K562 (cell line): ENCODE data around the gene RACGAP1. TPM values are rescaled to one million over a fixed set of nuclear protein-coding genes. Genes with fewer than 3 reads are reported as not detected.
A peak's percentile ranks its signal among the peaks of the same experiment; 100 is the strongest.

Experiments
- BACH1 ChIP-seq: fragments of 200-800 bp; sonication (Bioruptor generic); IDR thresholded peaks from 2 replicates; pipeline ENCODE4 v1.6.1; 2016; ENCODE audit warnings: missing genetic modification characterization, missing compliant biosample characterization
- CC2D1A ChIP-seq: fragments of 450-650 bp; IDR thresholded peaks from 2 replicates; pipeline ENCODE4 v1.6.1; 2017; ENCODE audit warnings: mild to moderate bottlenecking
- EP300 ChIP-seq: IDR thresholded peaks from 2 replicates; pipeline ENCODE4 v1.6.1; 2012; ENCODE audit warnings: low read length, improper control_type of control experiment
- FOXK2 ChIP-seq, 2 experiments: fragments of 450-650 bp; IDR thresholded peaks in 1 of 2; conservative IDR thresholded peaks in 1 of 2; 2 replicates each; pipeline ENCODE4 v1.6.1; 2016; ENCODE audit warnings: low read depth in 2 of 2, mild to moderate bottlenecking in 1 of 2
- HES1 ChIP-seq: fragments of 450-650 bp; IDR thresholded peaks from 2 replicates; pipeline ENCODE4 v1.6.1; 2016; ENCODE audit warnings: low read depth, mild to moderate bottlenecking, moderate library complexity
- HLTF ChIP-seq: fragments of 450-650 bp; IDR thresholded peaks from 2 replicates; pipeline ENCODE4 v1.6.1; 2016
- NONO ChIP-seq, 2 experiments: fragments of 200-400 bp in 1 of 2; fragments of 450-650 bp in 1 of 2; formaldehyde crosslinking in 1 of 2; IDR thresholded peaks; 2 replicates each; pipeline ENCODE4 v1.6.1; 2017; ENCODE audit warnings: low read depth in 2 of 2, mild to moderate bottlenecking in 2 of 2, moderate library complexity in 2 of 2, low read length in 1 of 2
- NR2F6 ChIP-seq: fragments of 450-650 bp; formaldehyde crosslinking; IDR thresholded peaks from 2 replicates; pipeline ENCODE4 v1.4.0; 2020; ENCODE audit warnings: mild to moderate bottlenecking
- POLR2AphosphoS5 ChIP-seq: IDR thresholded peaks from 2 replicates; pipeline ENCODE4 v1.6.1; 2011; ENCODE audit warnings: mild to moderate bottlenecking, low read depth, low read length, moderate library complexity; ENCODE audit not compliant: control insufficient read depth, insufficient read depth
- PRDM10 ChIP-seq: fragments of 450-650 bp; IDR thresholded peaks from 2 replicates; pipeline ENCODE4 v1.6.1; 2018; ENCODE audit not compliant: partially characterized antibody
- RAD21 ChIP-seq, 2 experiments: fragments of 250-450 bp in 1 of 2; fragments of 450-650 bp in 1 of 2; sonication (Bioruptor Pico) in 1 of 2; formaldehyde crosslinking in 1 of 2; IDR thresholded peaks in 1 of 2; conservative IDR thresholded peaks in 1 of 2; 2 replicates each; pipeline versions ENCODE4 v1.4.0 to v1.8.0; 2020 to 2022; ENCODE audit warnings: mild to moderate bottlenecking in 2 of 2, moderate library complexity in 1 of 2
- RCOR1 ChIP-seq, 2 experiments: IDR thresholded peaks; 2 replicates each; pipeline ENCODE4 v1.6.1; 2012; ENCODE audit warnings: low read depth in 2 of 2, low read length in 2 of 2, borderline replicate concordance in 1 of 2, improper control_type of control experiment in 1 of 2
- SMARCE1 ChIP-seq: fragments of 450-650 bp; IDR thresholded peaks from 2 replicates; pipeline ENCODE4 v1.7.1; 2016; ENCODE audit warnings: mild to moderate bottlenecking
- SREBF1 ChIP-seq: fragments of 150-350 bp; IDR thresholded peaks from 2 replicates; pipeline ENCODE4 v1.6.1; 2014; ENCODE audit warnings: antibody characterized with exemption, low read depth, low read length, borderline replicate concordance
- STAT5A ChIP-seq: IDR thresholded peaks from 2 replicates; pipeline ENCODE4 v1.6.1; 2012; ENCODE audit warnings: low read length, inconsistent platforms, borderline replicate concordance
- TRIM24 ChIP-seq, 2 experiments: fragments of 450-650 bp; IDR thresholded peaks; 2 replicates each; pipeline ENCODE4 v1.6.1; 2016
- ZFP1 ChIP-seq: fragments of 450-650 bp; formaldehyde crosslinking; IDR thresholded peaks from 2 replicates; pipeline ENCODE4 v1.4.0; 2020; ENCODE audit warnings: mild to moderate bottlenecking, mixed read lengths
- ZKSCAN1 ChIP-seq: fragments of 150-350 bp; IDR thresholded peaks from 2 replicates; pipeline ENCODE4 v1.6.1; 2016; ENCODE audit warnings: low read depth, low read length
- ZNF274 ChIP-seq: IDR thresholded peaks from 2 replicates; pipeline ENCODE4 v1.6.1; 2011; ENCODE audit warnings: low read depth, mild to moderate bottlenecking, low read length, moderate library complexity, borderline replicate concordance
- ZNF511 ChIP-seq: sonication (generic); formaldehyde crosslinking; IDR thresholded peaks from 2 replicates; pipeline ENCODE4 v1.8.0; 2022; ENCODE audit warnings: mild to moderate bottlenecking, missing genetic modification reagents
- polyA plus RNA-seq, 8 experiments: library from polyadenylated mRNA; depleted of rRNA in 4 of 8; stranded (reverse) in 5 of 8; unstranded in 3 of 8; fragments of >200 nt; fragmentation: Nextera tagmentation in 2 of 8; fragmentation: Illumina TruSeq in 1 of 8; extraction: Ambion mirVana in 2 of 8; extraction: Trizol in 1 of 8; gene quantifications; 2 replicates each; pipeline versions ENCODE4 v1.2.1 to v1.2.3, GENCODE V29; 2011 to 2014; ENCODE audit warnings: inconsistent platforms in 1 of 8, missing spikeins in 1 of 8
- total RNA-seq, 7 experiments: library from RNA; depleted of rRNA in 6 of 7; stranded (reverse); fragments of >200 nt in 6 of 7; fragmentation: Illumina TruSeq in 2 of 7; extraction: Trizol in 2 of 7; gene quantifications; 2 replicates each; pipeline versions ENCODE4 v1.2.1 to v1.2.3, GENCODE V29; 2011 to 2021; ENCODE audit warnings: low replicate concordance in 1 of 7
- TF ChIP-seq, protein P1 (sequence below): fragments of 250-450 bp; sonication (Bioruptor Pico); IDR thresholded peaks from 2 replicates; pipeline ENCODE4 v1.9.0; 2021; ENCODE audit warnings: mild to moderate bottlenecking
- TF ChIP-seq, protein P2 (sequence below): fragments of 200-800 bp; sonication (Bioruptor generic); IDR thresholded peaks from 2 replicates; pipeline ENCODE4 v1.6.1; 2017; ENCODE audit warnings: missing genetic modification characterization, missing compliant biosample characterization

Gene RACGAP1
- total and polyA plus RNA-seq, 9 of the 15 experiments (the other 6 are each of a cell fraction or from before 2014, with no cell fraction given), result 56.4 to 92.9 (median 71.8) TPM

- TF ChIP-seq CC2D1A (peak; percentile 57; the same call in 1 of the 2 replicates), TRIM24 (IDR thresholded peaks at IDR 0.05) (peak in 1 of 2 experiments; percentile 60; a peak in 2 of 4 replicates), PRDM10 (peak; percentile 89), HLTF (no peak), FOXK2 (conservative IDR thresholded peaks at IDR 0.05 in 1 of 2, IDR thresholded peaks at IDR 0.05 in 1 of 2; ENCODE audit: low read depth in 2 of 2) (0 out of 4 replicates have a peak, but pooled peaks of 1 of the 2 experiments have one; percentile 43), RAD21 (CRISPR knock-in tag; conservative IDR thresholded peaks at IDR 0.05 in 1 of 2, IDR thresholded peaks at IDR 0.05 in 1 of 2) (0 out of 4 replicates have a peak, but pooled peaks of 1 of the 2 experiments have one; percentile 14), ZFP1 (CRISPR knock-in tag) (no peak), SMARCE1 (peak; percentile 72), STAT5A (0 out of 2 replicates have a peak, but pooled peaks have one; percentile 38), BACH1 (no peak), HES1 (0 out of 2 replicates have a peak, but pooled peaks have one; percentile 39), ZNF274 (no peak), ZKSCAN1 (peak; percentile 40; the same call in 1 of the 2 replicates), NR2F6 (CRISPR knock-in tag) (no peak), POLR2AphosphoS5 (peak; percentile 58; the same call in 1 of the 2 replicates), SREBF1 (0 out of 2 replicates have a peak, but pooled peaks have one; percentile 19), NONO (IDR thresholded peaks at IDR 0.05; ENCODE audit: low read depth in 2 of 2, low read length in 1 of 2) (peak in 1 of 2 experiments; percentile 67; a peak in 1 of 4 replicates), RCOR1 (IDR thresholded peaks at IDR 0.05; ENCODE audit: borderline replicate concordance in 1 of 2, low read depth in 2 of 2, low read length in 2 of 2) (peak in 1 of 2 experiments; percentile 62; a peak in 1 of 4 replicates), ZNF511 (CRISPR knock-in tag) (no peak; the same call in 1 of the 2 replicates), EP300 (peak; percentile 77)
- TF ChIP-seq, protein P1, sequence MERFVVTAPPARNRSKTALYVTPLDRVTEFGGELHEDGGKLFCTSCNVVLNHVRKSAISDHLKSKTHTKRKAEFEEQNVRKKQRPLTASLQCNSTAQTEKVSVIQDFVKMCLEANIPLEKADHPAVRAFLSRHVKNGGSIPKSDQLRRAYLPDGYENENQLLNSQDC, result no peak
- TF ChIP-seq, protein P2, sequence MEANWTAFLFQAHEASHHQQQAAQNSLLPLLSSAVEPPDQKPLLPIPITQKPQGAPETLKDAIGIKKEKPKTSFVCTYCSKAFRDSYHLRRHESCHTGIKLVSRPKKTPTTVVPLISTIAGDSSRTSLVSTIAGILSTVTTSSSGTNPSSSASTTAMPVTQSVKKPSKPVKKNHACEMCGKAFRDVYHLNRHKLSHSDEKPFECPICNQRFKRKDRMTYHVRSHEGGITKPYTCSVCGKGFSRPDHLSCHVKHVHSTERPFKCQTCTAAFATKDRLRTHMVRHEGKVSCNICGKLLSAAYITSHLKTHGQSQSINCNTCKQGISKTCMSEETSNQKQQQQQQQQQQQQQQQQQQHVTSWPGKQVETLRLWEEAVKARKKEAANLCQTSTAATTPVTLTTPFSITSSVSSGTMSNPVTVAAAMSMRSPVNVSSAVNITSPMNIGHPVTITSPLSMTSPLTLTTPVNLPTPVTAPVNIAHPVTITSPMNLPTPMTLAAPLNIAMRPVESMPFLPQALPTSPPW (CRISPR knock-in tag), result 0 out of 2 replicates have a peak, but pooled peaks have one; percentile 27
Measured at GRCh38 chr12:50041962-50042361, 16.7 kb upstream of the RACGAP1 start (continued).
